Suprapubic skin (tissue), 4 donors: ENCODE results near the gene PARVB.

Source experiments
- CTCF ChIP-seq, 2 donors: fragments of 200-600 bp in 1 of 2; fragments of 450-650 bp in 1 of 2; sonication (generic) in 1 of 2; IDR thresholded peaks; one replicate each; pipeline ENCODE4 v1.5.1; 2016 to 2019; ENCODE audit warnings: antibody characterized with exemption in 2 of 2, mild to moderate bottlenecking in 1 of 2, moderate library complexity in 1 of 2
- EP300 ChIP-seq: sonication (generic); formaldehyde crosslinking; IDR thresholded peaks from one replicate; pipeline ENCODE4 v1.6.1; 2017; ENCODE audit warnings: antibody characterized with exemption
- POLR2A ChIP-seq, 2 donors: fragments of 450-650 bp; IDR thresholded peaks; one replicate each; pipeline ENCODE4 v1.6.1; 2017; ENCODE audit warnings: antibody characterized with exemption in 2 of 2, mild to moderate bottlenecking in 2 of 2, moderate library complexity in 2 of 2
- POLR2AphosphoS5 ChIP-seq, 3 donors: sonication (generic); formaldehyde crosslinking; IDR thresholded peaks; one replicate each; pipeline ENCODE4 v1.6.1; 2017; ENCODE audit warnings: antibody characterized with exemption in 3 of 3

- TF ChIP-seq CTCF (IDR thresholded peaks at IDR 0.05) (no peak), EP300 (no peak), POLR2AphosphoS5 (IDR thresholded peaks at IDR 0.05) (no peak), POLR2A (IDR thresholded peaks at IDR 0.05) (no peak)
Measured at GRCh38 chr22:44116331-44116730, 92.2 kb downstream of the PARVB start.
